Activated B cell treated with CpG ODN at 0.5 μM for 24 hours (primary cell): ENCODE measurements around the gene ELP1. TPM values are rescaled to one million over a fixed set of nuclear protein-coding genes. Genes with fewer than 3 reads are reported as not detected.
A peak's percentile ranks its signal among the peaks of the same experiment; 100 is the strongest.

Source experiments
- ATAC-seq: fragments of 200-7000 bp; cut with Tn5 transposase; one replicate; pipeline ENCODE4 v1.10.0; 2021; ENCODE audit warnings: low read depth, mild to moderate bottlenecking, moderate library complexity
- CTCF ChIA-PET: fragments of 350-600 bp; sonication (Branson Sonifier 250); formaldehyde crosslinking; loops from one replicate; lab custom pipeline; 2021; ENCODE audit warnings: antibody characterized with exemption; lab: Charles Lee
- POLR2A ChIA-PET: fragments of 350-600 bp; sonication (Branson Sonifier 250); formaldehyde crosslinking; loops from one replicate; lab custom pipeline; 2021; ENCODE audit warnings: antibody characterized with exemption; lab: Charles Lee
- DNase-seq: peaks from one replicate; pipeline ENCODE4 v3.0.0; 2022
- H3K27ac Mint-ChIP-seq: one replicate; pipeline ENCODE4 v1.8.0; 2020; ENCODE audit warnings: mixed read lengths
- H3K27me3 Mint-ChIP-seq: one replicate; pipeline ENCODE4 v1.8.0; 2021; ENCODE audit warnings: mixed read lengths
- H3K36me3 Mint-ChIP-seq: one replicate; pipeline ENCODE4 v1.8.0; 2021; ENCODE audit warnings: low read depth, mixed read lengths
- H3K4me1 Mint-ChIP-seq: one replicate; pipeline ENCODE4 v1.8.0; 2021; ENCODE audit warnings: mixed read lengths
- H3K4me3 Mint-ChIP-seq: one replicate; pipeline ENCODE4 v1.8.0; 2020; ENCODE audit warnings: mild to moderate bottlenecking, mixed read lengths
- H3K9me3 Mint-ChIP-seq: one replicate; pipeline ENCODE4 v1.8.0; 2020; ENCODE audit warnings: mixed read lengths
- intact Hi-C: fragments of 100-400 bp; cut with micrococcal nuclease; formaldehyde crosslinking; loops from one replicate; pipeline ENCODE4 v1.15.1; 2024
- total RNA-seq: library from RNA; stranded (reverse); gene quantifications from 2 replicates; pipeline ENCODE4 v1.2.3, GENCODE V29; 2022
- TF ChIP-seq, protein P1 (sequence below): fragments of 200-600 bp; IDR thresholded peaks from one replicate; pipeline ENCODE4 v1.8.0; 2022; ENCODE audit warnings: antibody characterized with exemption, mild to moderate bottlenecking

Gene ELP1
- total RNA-seq, 1 donor from 2014 or later: 25.0 TPM

DNA sequence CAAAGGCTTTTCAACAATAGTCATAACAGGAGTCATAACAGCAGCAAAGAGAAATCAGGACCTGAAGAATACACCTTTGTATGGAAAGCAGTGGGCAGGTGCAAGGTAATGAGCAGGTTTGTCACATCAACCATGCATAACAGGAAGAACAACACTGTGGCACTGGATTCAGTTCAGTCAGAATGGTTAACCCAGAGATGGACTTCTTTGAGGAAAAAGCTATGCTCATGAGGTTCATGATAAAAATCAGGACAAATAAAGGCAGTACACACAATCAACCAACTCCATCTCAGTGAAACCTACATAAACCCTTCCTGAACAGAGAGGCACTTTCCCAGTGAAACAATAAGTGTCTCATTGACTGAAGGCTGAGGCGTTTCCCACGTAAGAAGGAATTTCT, 27.2 kb upstream of the ELP1 start:
- Mint-ChIP-seq H3K27me3 (no peaks in the 10 kb centered on the region), H3K4me1 (no peaks in the 10 kb centered on the region), H3K36me3 (no peaks in the 10 kb centered on the region), H3K9me3 (no peaks in the 10 kb centered on the region), H3K27ac (no peak overlapping the region), H3K4me3 (no peak overlapping the region)
- TF ChIP-seq, protein P1, sequence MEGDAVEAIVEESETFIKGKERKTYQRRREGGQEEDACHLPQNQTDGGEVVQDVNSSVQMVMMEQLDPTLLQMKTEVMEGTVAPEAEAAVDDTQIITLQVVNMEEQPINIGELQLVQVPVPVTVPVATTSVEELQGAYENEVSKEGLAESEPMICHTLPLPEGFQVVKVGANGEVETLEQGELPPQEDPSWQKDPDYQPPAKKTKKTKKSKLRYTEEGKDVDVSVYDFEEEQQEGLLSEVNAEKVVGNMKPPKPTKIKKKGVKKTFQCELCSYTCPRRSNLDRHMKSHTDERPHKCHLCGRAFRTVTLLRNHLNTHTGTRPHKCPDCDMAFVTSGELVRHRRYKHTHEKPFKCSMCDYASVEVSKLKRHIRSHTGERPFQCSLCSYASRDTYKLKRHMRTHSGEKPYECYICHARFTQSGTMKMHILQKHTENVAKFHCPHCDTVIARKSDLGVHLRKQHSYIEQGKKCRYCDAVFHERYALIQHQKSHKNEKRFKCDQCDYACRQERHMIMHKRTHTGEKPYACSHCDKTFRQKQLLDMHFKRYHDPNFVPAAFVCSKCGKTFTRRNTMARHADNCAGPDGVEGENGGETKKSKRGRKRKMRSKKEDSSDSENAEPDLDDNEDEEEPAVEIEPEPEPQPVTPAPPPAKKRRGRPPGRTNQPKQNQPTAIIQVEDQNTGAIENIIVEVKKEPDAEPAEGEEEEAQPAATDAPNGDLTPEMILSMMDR: no peak
- intact Hi-C loops: no loop called here
- DNase-seq: no peak
- ATAC-seq: no peak
- ChIA-PET POLR2A (no interaction called here), CTCF (no interaction called here)

DNA sequence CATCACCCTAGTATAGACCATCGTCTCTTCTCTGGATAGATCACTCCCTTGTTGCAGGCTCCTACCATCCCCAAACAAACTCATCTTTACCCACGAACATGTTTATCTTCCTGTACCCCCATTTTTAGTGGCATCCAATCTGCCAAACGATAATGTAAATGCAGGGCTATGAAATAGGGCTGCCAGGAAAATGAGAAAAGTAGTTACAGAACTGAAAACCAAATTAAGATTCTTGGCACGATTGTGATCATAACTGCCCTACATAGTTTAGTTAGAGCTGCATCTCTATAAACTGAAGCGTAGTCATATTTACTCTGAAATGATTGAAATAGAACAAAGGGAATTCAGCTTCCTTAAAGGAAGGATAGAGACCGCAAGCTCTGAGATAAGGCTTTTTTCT, 26.4 kb upstream of the ELP1 start:
- Mint-ChIP-seq H3K27me3 (no peaks in the 10 kb centered on the region), H3K27ac (no peak overlapping the region), H3K4me3 (no peak overlapping the region), H3K4me1 (no peaks in the 10 kb centered on the region), H3K9me3 (no peaks in the 10 kb centered on the region), H3K36me3 (no peaks in the 10 kb centered on the region)
- POLR2A ChIA-PET: no interaction called here
- CTCF ChIA-PET: interaction anchor here (0.6 kb wide), 1 partner anchor 451 kb away, joined by 3 read pairs; no protein-coding TSS in a partner anchor
- TF ChIP-seq, protein P1: no peak
- intact Hi-C loops: no loop called here
- ATAC-seq (no peak), DNase-seq (no peak)

DNA sequence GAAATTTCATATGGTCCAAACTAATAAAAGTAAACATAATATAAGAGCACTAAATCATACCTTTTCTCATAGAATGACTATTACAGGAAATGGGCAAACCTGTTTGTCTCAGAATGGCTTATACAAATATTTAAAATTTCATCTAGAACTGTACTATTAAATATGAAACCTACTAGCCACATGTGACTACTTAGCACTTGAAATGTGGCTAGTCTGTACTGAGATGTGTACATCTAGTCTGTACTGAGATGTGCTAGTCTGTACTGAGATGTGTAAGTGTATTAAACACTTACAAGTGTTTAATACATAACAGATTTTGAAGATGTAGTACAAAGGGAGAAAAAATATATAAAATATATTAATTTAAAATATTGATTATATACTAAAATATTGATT, 22.7 kb upstream of the ELP1 start:
- intact Hi-C loops: loop anchor here (10.0 kb wide), 1 partner anchor 182 kb away; no protein-coding TSS in a partner anchor
- no peak overlapping the region for H3K27ac Mint-ChIP-seq
- no peaks in the 10 kb centered on the region for H3K27me3 Mint-ChIP-seq
- ATAC-seq (no peak), DNase-seq (no peak)
- CTCF ChIA-PET: no interaction called here
- H3K4me3 Mint-ChIP-seq: no peak overlapping the region
- POLR2A ChIA-PET: no interaction called here
- H3K9me3 Mint-ChIP-seq: no peaks in the 10 kb centered on the region
- no peaks in the 10 kb centered on the region for H3K4me1 Mint-ChIP-seq
- H3K36me3 Mint-ChIP-seq: no peaks in the 10 kb centered on the region
- TF ChIP-seq, protein P1: no peak

DNA sequence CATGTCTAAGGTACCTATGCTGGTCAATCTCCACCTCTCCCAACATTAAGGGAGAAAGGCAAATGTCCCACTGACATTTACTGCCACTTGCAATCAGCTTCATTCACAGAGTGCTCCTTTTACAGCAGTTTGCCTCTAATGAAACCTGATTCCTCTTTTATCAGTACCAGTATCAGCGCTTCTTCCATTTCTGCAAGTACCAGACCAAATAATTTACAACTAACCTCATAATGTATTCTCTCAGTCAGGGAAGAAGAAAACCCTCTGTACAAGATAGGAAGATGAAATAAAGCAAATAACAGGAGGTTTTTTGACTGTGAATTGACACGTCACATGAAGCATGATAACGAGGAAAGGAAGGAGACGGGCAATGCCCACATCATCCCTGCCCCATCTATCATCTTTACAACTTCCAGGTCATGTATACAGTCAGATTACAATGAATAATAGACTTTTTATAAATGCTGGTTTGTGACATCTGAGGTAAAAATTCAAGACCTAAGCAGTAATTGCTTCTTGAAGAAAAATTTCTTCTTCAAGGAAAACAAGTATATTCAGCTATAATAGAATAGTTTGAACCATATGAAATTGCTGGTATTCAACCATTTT, 22.2 kb upstream of the ELP1 start:
- Mint-ChIP-seq H3K36me3 (no peaks in the 10 kb centered on the region), H3K27ac (no peak overlapping the region), H3K4me1 (no peaks in the 10 kb centered on the region), H3K9me3 (no peaks in the 10 kb centered on the region), H3K27me3 (no peaks in the 10 kb centered on the region), H3K4me3 (no peak overlapping the region)
- DNase-seq (no peak), ATAC-seq (no peak)
- TF ChIP-seq, protein P1: no peak
- POLR2A ChIA-PET: no interaction called here
- intact Hi-C loops: loop anchor here (10.0 kb wide), 1 partner anchor 181 kb away; no protein-coding TSS in a partner anchor
- CTCF ChIA-PET: no interaction called here

DNA sequence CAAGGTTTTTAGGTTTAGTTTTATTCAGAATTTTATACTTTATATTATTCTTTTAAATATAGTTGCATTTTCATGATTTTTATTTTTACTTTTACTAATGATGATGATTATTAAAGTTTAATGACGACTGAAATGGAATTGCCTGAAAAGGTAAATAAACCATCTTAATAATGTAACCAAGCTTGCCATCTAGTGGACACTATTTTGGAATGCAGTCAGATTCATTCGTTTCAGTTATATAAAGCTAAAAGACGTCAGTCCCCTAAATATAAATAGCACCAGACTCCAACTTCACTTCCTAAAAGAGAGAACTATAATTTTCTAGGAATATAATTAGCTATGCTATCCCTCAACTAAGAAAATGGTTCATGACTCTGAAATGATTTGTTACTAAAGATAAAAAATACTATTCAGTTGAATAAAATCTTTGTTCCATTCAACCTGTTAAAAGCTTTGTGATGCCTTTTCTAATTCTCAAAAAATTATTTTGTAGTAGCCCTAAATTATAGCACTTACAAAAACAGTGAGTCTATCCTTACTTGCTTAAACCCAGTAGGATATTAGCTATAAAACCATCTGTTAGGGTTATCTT, 20.2 kb upstream of the ELP1 start:
- POLR2A ChIA-PET: interaction anchor here (0.5 to 0.6 kb wide), 2 partner anchors 21 to 497 kb away, joined by 4 to 5 read pairs; no protein-coding TSS in a partner anchor
- intact Hi-C loops: loop anchor here (1.0 to 10.0 kb wide), 4 partner anchors 20 to 1487 kb away; partner anchors contain the start of genes ABITRAM and ELP1
- DNase-seq: no peak
- CTCF ChIA-PET: interaction anchor here (0.6 to 1.6 kb wide), 9 partner anchors 8 to 1498 kb away, joined by 3 to 7 read pairs (median 5); no protein-coding TSS in a partner anchor
- Mint-ChIP-seq H3K4me3 (no peak overlapping the region), H3K27me3 (no peaks in the 10 kb centered on the region), H3K36me3 (no peaks in the 10 kb centered on the region), H3K9me3 (no peaks in the 10 kb centered on the region), H3K27ac (no peak overlapping the region), H3K4me1 (no peaks in the 10 kb centered on the region)
- TF ChIP-seq, protein P1: peak; percentile 41
- no peak for ATAC-seq
